Kidney (tissue), 14 donors: ENCODE results near the gene NYNRIN. TPM values are rescaled to one million over a fixed set of nuclear protein-coding genes. Genes with fewer than 3 reads are reported as not detected.

Source experiments
- DNase-seq, 5 donors: peaks; one replicate each; pipeline ENCODE4 v3.0.0-alpha.2; 2013 to 2020
- FAIRE-seq: peaks from 2 replicates; lab custom pipeline; 2012; peaks lifted over from hg19 to GRCh38; lab: Jason Lieb, UNC
- H3K27ac ChIP-seq, 2 donors: one replicate each; pipeline ENCODE4 v1.7.0; 2013; ENCODE audit warnings: low read depth in 2 of 2, low read length in 2 of 2, inconsistent platforms in 1 of 2
- H3K27me3 ChIP-seq: one replicate; pipeline ENCODE4 v1.7.1; 2013; ENCODE audit warnings: low read length, inconsistent platforms; ENCODE audit not compliant: control insufficient read depth, insufficient read depth
- H3K36me3 ChIP-seq, 3 donors: one replicate each; pipeline versions ENCODE4 v1.7.0 to v1.7.1; 2013; ENCODE audit warnings: low read length in 3 of 3, control low read depth in 1 of 3, inconsistent platforms in 1 of 3; ENCODE audit not compliant: insufficient read depth in 3 of 3, control insufficient read depth in 2 of 3
- H3K4me1 ChIP-seq, 3 donors: one replicate each; pipeline versions ENCODE4 v1.7.0 to v1.7.1; 2013; ENCODE audit warnings: low read length in 3 of 3, inconsistent platforms in 1 of 3, low read depth in 1 of 3; ENCODE audit not compliant: control insufficient read depth in 2 of 3, insufficient read depth in 2 of 3
- H3K4me3 ChIP-seq, 3 donors: one replicate each; pipeline versions ENCODE4 v1.7.0 to v1.8.1; 2013; ENCODE audit warnings: low read length in 3 of 3, control low read depth in 1 of 3, inconsistent platforms in 1 of 3
- H3K9ac ChIP-seq, 3 donors: one replicate each; pipeline versions ENCODE4 v1.7.0 to v1.7.1; 2013; ENCODE audit warnings: low read length in 3 of 3, control low read depth in 1 of 3, inconsistent platforms in 1 of 3
- H3K9me3 ChIP-seq, 3 donors: one replicate each; pipeline versions ENCODE4 v1.7.0 to v1.7.1; 2013; ENCODE audit warnings: low read length in 3 of 3, control low read depth in 1 of 3, inconsistent platforms in 1 of 3; ENCODE audit not compliant: control insufficient read depth in 2 of 3, insufficient read depth in 1 of 3
- CTCF ChIP-seq: IDR thresholded peaks from 3 replicates; pipeline ENCODE4 v1.5.1; 2012; ENCODE audit warnings: mild to moderate bottlenecking, moderate library complexity, borderline replicate concordance; ENCODE audit not compliant: insufficient read depth; ENCODE audit errors: extremely low read depth
- intact Hi-C: fragments of 100-400 bp; cut with DNase I; formaldehyde crosslinking; loops from one replicate; pipeline ENCODE4 v1.11.1; 2022
- polyA plus RNA-seq: library from polyadenylated mRNA; stranded (reverse); fragments of 350-450 nt; fragmentation: Illumina TruSeq; extraction: RNeasy Lipid Tissue Mini Kit (QIAGEN cat#74804); gene quantifications from one replicate; pipeline ENCODE4 v1.2.3, GENCODE V29; 2014; ENCODE audit warnings: low read depth, low replicate concordance; ENCODE audit not compliant: insufficient read depth
- total RNA-seq: library from RNA; stranded (reverse); fragmentation: NEBNext Ultra II Directional; extraction: Animal tissue kit (Norgen Biotek cat#: 25700); gene quantifications from one replicate; pipeline ENCODE4 v1.2.1, GENCODE V29; 2021
- donor health status: control.
- donor health status: control.
- donor health status: control.
- donor health status: control.
- donor health status: control.
- donor health status: DM: yes; HTN: yes; CAD: no.
- donor health status: Normal renal cell carcinoma (clear cell type).

NYNRIN gene
- total and polyA plus RNA-seq, 2 donors from 2014 or later = 4.4 to 12.1 TPM

- H3K4me1 ChIP-seq = peaks cover 0 to 4% (median 0%) of the 10 kb centered on the region in 3 donors
- no peak overlapping the region for H3K27ac ChIP-seq
- intact Hi-C loops = no loop called here
- TF ChIP-seq CTCF = no peak
- H3K4me3 ChIP-seq = no peak overlapping the region
- H3K9ac ChIP-seq = no peak overlapping the region
- no peaks in the 10 kb centered on the region for H3K9me3 ChIP-seq
- FAIRE-seq (no peak), DNase-seq (no peak)
- no peaks in the 10 kb centered on the region for H3K27me3 ChIP-seq
- H3K36me3 ChIP-seq = no peaks in the 10 kb centered on the region
These were observed 7.9 kb upstream of the NYNRIN start for GRCh38 chr14:24390701-24391468.

- Histone ChIP-seq H3K4me3 (no peak overlapping the region), H3K36me3 (no peaks in the 10 kb centered on the region), H3K4me1 (peaks cover 0 to 5% (median 0%) of the 10 kb centered on the region in 3 donors), H3K27me3 (no peaks in the 10 kb centered on the region), H3K27ac (no peak overlapping the region), H3K9ac (no peak overlapping the region), H3K9me3 (no peaks in the 10 kb centered on the region)
- DNase-seq (peak in 3 of 5 donors; percentile 53 to 84 (median 82)), FAIRE-seq (no peak)
- intact Hi-C loops = no loop called here
- no peak for TF ChIP-seq CTCF
These were observed 6.3 kb upstream of the NYNRIN start for GRCh38 chr14:24392325-24393091.

- intact Hi-C loops = no loop called here
- no peaks in the 10 kb centered on the region for H3K9me3 ChIP-seq
- H3K27ac ChIP-seq = no peak overlapping the region
- no peak for FAIRE-seq
- H3K36me3 ChIP-seq = no peaks in the 10 kb centered on the region
- no peaks in the 10 kb centered on the region for H3K27me3 ChIP-seq
- DNase-seq = no peak
- H3K9ac ChIP-seq = no peak overlapping the region
- H3K4me3 ChIP-seq = no peak overlapping the region
- H3K4me1 ChIP-seq = peaks cover 6 to 11% (median 8%) of the 10 kb centered on the region in 3 donors
- no peak for TF ChIP-seq CTCF
These were observed 4.5 kb upstream of the NYNRIN start for GRCh38 chr14:24394275-24394674.
